HG02642 (cell line): Measurements from ENCODE around the gene TYR.
"Not testable (repeated sequence)": the region's sequence is repeated elsewhere in the genome, so short reads cannot be mapped to it uniquely, and the experiment has no call there.

Experiments used
- ATAC-seq: cut with Tn5 transposase; IDR thresholded peaks from one replicate; pipeline ENCODE4 v1.9.1; 2021; ENCODE audit warnings: mild to moderate bottlenecking; ENCODE audit not compliant: unreplicated experiment, poor library complexity

Gene TYR

DNA sequence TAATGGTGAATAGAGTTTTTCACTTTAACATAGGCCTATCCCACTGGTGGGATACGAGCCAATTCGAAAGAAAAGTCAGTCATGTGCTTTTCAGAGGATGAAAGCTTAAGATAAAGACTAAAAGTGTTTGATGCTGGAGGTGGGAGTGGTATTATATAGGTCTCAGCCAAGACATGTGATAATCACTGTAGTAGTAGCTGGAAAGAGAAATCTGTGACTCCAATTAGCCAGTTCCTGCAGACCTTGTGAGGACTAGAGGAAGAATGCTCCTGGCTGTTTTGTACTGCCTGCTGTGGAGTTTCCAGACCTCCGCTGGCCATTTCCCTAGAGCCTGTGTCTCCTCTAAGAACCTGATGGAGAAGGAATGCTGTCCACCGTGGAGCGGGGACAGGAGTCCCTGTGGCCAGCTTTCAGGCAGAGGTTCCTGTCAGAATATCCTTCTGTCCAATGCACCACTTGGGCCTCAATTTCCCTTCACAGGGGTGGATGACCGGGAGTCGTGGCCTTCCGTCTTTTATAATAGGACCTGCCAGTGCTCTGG is at the start of gene TYR:
Gene TYR, plus strand, starts transcription at position 185 of the 541 bp plus-strand sequence. Its CDS starts 79 bp downstream, at position 264.
- no peak for ATAC-seq

DNA sequence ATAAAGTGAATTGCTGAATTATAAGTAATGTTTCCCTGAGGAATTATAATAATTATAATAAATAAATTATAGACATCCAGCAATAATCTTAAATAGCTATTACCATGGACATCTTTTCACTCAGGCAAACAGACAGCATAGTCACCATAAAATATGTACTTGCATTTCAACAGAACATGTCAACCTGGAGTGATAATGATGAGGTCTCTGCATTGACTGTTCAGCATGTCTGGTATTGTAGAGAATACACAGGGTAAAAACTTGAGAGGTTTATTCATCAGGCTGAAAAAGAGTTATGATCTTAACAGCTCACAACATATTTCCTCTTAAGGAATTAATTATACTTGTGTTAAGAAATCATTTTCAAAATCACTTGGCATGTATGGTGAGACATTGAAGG is 41.1 kb upstream of the TYR start:
- ATAC-seq: no peak

DNA sequence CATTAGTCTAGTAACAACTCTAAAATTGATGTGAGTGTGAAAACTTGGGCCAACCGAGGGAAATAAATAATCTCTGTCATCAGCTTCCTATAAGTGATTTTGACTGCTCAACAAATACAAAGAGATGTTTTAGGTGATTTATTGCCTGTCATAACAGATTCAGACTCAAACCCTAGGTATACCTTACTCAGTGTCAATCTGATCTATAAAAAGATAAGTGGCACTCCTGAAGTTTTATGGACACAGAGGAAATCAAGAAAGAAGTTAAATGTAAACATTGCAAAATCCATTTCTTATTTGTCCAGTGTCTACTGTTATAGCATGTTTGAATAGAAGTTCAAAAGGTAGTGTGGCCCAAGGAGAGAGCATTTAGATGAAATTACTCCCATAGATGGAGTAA is 30.4 kb upstream of the TYR start:
- ATAC-seq: no peak

DNA sequence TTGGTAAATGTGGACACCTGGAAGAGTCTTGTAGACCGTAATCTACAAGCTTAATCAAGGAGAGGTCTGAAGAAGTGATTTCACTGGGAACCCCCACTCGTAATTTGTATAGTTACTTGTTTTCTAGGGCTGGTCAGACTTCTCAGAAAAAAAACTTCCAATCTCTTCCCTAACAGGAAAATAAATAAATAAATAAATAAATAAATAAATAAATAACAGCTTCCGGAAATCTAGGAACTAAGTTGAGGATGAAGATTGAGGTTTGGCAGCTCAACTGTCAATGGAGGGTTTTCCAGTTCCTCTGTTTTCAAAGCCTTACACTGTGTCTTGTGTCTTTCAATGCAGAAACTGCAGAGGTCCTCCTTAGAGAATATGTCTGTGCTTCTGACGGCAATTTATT is 17.7 kb upstream of the TYR start:
- ATAC-seq: no peak

DNA sequence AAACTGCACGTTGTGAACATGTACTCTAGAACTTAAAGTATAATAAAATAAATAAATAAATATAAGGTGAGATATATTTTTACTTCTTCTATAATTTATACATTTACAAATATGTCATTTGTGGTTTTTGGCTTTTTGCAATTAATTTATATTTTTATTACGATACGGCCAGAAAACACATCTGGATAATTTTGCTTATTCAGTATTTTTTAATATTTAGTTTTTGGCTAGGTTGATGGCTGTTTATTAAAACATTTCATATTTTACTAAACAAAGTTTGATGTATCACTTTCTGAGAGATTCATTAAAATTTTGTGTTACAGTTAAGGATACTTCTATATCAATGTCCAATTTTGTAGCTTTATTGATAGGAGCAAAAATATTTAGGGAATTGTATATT is 15.7 kb upstream of the TYR start:
- no peak for ATAC-seq

DNA sequence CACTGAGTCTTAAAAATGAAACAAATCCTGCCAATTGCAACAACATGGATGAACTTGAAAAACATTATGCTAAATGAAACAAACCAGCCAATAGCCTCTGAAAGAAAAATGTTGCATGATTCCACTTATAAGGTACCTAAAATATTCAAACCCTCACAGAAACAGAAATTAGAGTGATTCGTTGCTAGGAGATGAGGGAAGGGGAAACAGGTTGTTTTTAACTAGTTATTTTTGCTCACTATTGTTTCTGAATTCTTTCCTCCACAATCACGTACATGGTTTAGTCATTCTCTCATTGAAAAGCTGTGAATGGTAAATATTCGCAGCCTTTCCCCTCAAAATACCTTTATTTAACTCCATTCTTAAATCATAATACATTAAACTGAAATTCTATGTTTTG is 14.0 kb upstream of the TYR start:
- no peak for ATAC-seq

DNA sequence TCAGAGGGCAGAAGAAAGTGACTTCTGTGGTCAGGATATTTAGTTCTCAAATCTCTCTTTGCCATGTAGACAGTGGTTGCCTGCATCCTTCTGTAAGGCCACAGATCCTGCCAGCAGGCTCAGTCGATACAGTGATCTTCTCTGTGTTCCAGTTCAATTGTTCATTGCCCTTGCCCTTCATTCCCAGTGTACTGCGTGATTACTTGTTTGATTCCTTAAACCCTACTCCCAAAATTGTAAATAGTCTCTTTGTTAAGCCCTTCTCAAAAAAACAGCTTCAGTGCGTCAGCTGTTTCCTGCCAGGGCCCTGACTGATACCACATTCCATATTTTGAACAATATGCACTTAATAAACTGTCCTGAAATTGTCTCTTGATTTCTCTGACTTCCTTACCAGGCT is 9.3 kb upstream of the TYR start:
- no peak for ATAC-seq

DNA sequence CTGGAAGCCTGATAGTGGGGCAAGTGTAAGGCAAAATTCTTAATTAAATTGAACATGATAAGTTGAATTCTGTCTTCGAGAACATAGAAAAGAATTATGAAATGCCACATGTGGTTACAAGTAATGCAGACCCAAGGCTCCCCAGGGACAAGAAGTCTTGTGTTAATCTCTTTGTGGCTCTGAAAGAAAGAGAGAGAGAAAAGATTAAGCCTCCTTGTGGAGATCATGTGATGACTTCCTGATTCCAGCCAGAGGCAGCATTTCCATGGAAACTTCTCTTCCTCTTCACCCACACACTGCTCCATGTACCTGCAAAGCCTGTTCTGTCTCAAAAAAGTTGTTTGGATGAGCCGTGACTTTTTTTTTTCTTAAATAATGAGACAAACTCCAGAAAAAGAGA is 1.9 kb upstream of the TYR start:
- ATAC-seq: no peak

DNA sequence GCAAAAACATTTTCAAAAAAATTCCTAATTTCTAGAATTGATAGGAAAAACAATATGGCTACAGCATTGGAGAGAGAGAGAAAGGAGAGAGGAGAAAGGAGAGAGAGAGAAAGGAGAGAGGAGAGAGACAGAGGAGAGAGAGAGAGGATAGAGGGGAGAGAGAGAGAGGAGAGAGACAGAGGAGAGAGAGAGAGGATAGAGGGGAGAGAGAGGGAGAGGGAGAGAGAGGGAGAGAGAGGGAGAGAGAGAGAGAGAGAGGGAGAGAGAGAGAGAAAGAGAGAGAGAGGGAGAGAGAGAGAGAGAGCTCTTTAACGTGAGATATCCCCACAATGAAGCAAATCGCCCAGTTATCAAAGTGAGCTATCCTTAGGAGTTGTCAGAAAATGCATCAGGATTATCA is 737 bp upstream of the TYR start:
- no peak for ATAC-seq

DNA sequence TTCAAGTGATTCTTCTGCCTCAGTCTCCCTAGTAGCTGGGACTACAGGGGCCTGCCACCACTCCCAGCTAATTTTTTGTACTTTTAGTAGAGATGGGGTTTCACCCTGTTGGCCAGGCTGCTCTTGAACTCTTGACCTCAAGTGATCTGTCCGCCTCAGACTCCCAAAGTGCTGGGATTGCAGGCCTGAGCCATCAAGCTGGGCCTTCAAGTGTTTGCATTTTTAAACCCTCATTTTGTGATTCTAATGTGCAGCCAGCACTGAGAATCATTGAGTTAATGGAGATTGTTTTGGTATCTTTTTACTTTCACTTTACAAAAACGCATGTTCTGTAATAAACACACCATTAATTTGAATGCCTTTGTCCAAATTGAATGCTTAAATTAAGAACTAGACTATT is 3.4 kb downstream of the TYR start:
- ATAC-seq: no peak

DNA sequence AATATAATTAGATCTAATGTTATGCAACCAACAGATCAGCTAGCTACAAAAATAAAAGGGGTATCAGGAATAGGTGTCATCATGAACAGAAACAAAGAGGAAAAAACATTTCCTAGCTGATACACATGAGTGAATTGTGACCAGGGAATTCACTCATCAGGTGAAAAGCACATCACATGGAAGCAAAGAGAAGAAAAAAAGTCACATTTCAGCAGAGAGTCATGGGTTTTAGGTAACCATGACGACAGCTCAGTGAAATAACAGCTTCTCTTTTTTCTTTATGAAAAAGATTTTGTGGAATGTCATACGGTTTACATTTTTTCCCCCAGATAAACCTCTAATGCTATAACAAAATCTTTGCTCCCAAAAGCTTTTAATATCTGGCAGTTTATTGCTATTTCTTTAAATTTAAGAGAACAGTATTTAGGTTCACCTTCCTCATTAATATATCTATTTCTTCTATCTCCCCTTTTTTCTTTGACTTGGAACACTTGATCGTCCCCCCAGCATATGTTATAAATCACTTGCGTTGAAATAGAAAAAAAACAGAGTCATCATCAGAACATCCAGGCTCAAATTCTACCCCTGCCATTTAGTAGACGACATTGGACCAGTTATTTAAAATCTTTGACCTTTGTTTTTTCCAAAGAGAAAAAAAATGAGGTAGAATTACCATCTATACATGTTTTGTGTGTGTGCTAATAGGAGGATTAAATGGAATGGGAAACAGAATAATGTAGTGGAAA is 5.3 kb downstream of the TYR start:
- ATAC-seq: no peak

DNA sequence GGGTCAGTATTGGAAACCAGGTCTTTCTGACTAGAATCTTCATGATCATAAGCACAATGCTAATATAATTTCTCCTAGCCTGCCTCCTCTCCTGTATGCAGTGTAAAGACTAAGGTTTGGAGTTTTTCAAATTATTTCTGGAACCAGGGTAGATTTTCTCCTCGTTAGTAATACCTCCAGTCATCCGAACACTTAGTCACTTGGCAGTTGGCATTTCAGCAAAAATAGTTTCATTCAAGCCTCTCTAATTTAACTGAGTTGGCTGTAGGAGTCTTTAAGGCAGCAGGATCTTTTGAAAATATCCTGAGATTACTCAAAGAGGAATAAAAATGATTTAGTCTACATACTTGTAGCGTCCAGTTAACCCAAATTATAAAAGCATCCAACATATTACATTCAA is 6.3 kb downstream of the TYR start:
- no peak for ATAC-seq

DNA sequence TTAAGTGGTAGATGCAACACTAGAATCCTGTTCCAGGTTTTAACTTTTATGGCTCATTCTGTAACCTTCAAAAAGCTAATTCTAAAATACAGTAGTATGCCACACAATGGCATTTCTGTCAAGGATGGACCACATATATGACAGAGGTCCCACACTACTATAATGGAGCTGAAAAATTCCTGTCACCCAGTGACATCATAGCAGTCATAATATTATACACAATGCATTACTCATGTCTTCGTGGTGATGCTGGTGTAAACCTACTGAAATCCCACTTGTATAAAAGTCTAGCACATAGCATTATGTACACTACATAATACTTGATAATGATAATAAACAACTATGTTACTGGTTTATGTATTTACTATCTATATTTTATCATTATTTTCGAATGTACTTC is 12.1 kb downstream of the TYR start:
- no peak for ATAC-seq

DNA sequence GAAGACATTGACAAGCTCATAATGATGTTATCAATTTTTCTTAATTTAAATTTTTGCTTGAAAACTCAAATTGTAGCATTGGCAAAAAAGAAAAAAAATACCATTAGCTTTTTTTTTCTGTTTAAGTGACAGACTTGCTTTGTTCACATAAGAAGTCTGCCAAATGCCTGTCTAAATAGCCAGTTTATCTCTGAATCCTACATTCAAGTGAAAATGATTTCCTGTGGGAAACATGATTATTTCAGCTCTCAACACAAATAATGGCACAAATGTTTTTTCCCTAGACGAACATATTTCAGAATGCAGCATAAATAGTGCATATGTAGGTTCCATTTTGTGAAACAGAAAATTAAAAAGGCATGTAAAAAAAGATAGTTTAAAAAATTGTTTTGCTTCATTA is 23.5 kb downstream of the TYR start:
- no peak for ATAC-seq

DNA sequence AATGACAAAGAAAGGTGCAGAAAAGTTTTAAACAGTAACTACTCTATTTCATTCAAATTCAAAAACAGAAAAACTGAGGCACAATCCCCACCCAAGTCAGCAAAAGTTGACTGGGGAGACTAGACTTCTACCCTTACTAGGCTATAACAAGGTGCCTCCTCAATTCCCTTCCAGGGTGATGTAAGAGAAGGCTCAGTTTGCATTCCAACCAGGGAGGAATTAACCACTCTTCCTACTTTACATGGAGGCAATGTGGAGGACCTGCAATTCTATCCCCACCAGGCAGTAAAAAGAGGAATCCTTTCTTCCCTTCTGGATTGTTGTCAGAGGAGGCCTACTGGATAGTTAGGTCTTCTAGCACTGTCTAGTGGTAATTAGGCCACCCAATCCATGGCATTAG is 26.1 kb downstream of the TYR start:
- no peak for ATAC-seq

DNA sequence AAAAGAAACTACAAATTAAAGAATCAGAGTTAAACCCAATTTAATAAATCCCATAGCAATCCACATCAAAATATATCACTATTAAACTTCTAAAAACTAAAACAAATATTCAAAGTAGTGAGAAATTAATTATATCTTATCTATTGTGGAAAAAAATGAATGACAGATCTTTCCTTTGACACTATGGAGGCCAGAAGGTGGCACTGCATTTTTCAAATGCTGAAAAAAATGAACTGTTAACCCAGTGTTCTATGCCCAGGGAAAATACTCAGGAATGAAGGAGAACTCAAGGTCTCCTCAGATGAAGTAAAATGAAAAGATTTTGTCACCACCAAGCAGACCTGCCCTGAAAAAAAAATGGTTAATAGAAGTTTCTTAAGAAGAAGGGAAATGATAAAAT is 27.7 kb downstream of the TYR start:
- ATAC-seq: no peak

DNA sequence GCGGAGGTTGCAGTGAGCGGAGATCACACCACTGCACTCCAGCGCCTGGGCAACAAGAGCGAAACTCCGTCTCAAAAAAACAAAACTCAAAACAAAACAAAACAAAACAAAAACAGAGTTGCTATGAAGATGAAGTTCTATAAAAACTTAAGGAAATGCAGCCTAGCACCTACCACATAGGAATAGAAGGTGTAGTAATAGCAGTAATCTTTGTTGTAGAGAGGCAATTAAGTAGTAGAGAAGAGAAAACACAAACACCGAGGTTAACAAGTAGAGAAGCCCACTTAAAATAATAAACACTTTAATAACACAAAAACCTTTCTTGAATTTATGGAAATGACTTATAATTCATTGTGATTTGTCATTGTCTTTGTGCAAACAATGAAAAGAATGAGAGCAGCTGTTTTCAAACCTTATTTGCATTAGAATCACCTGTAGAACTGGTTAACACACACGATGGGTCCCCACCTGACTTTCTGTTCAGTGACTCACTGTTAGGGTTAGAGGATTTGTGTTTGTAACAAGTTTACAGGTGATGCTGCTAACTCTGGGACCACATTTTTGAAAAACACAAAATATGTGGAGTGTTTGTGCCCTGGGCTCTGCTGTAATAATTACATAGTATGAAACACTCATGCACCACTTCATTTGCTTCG is 43.1 kb downstream of the TYR start:
- ATAC-seq: no peak

DNA sequence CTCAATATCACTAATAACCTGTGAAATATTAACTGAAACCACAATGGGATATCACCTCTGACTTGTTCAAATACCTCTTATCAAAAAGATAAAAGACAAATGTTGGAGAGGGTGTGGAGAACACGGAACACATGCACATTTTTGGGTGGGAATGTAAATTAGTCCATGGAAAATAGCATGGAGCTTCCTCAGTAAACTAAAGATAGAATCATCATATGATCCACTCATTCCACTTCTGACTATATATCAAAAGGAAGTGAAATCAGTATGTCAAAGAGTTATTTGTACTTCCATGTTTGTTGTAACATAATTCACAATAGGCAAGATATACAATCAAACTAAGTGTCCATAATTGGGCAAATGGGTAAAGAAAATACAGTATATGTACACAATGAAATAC is 57.4 kb downstream of the TYR start:
- ATAC-seq: no peak

DNA sequence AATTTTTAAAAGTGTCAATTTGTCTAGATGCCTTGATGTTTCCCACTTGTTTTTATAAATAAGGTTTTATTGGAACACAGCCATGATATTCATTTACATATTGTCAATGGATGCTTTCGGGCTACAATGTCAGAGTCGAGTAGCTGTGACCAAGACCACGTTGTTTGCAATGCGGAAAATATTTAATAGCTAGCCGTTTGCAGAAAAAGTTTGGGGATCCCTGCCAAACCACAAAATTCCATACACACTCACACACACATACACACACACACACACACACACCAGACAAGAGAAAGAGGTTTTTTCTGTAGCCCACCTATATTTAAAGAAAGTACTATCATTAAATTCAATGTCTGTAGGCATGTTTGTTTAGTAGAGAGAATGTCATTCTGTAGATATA is 58.3 kb downstream of the TYR start:
- ATAC-seq: no peak

DNA sequence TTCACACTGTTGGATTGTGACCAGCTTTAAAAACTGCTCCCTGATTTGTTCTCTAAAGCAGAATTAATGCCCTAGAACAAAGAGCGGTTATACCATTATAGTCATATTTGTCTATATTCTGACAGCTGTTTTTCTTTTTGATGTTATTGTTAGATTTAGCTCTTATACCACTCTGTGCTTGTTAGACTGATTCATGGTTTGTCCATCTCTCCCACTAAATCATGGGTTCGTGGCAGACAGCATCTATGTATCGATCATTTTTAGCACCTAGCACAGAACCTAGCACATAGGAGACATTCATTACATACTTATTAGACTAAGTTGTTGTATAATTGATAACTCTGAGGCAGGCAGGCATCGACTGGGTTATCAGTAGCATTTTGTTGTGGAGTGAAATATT is 69.3 kb downstream of the TYR start:
- ATAC-seq: not testable (repeated sequence)

DNA sequence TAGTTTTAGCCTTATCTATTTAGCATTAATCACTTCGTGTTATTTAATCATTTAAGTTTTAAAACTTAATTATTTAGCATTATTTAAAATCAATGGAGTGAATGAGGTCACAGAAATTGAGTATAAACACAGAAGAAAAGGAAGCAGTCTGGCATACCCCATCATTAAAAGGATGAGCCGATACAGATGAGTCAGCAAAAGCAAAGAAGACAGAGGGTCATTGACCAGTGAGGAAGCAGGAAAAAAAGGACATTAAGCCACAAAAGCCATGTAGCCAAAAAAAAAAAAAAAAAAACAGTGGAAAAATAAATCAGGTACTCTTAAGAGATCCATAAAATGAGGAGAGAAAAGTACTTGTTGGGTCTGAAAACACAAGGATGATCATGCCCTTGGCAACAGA is 71.5 kb downstream of the TYR start:
- no peak for ATAC-seq

DNA sequence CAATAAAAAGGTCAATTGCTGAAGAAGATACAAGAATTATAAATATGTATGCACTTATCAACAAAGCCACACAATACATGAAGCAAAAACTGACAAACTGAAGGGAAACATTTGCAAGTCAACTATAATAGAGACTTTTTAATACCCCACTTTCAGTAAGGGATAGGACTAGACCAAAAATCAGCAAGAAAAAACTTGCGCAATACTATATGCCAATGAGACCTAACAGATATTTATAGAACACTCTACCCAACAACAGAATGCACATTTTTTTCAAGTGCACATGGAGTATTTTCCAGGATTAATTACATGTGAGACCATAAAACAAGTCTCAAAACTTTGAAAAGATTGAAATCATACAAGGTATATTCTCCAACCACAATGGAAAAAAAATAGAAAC is 83.8 kb downstream of the TYR start:
- not testable (repeated sequence) for ATAC-seq
